Measurements from ENCODE around the gene GABRB1. TPM values are rescaled to one million over a fixed set of nuclear protein-coding genes. Genes with fewer than 3 reads are reported as not detected.

Gene GABRB1
- total and polyA plus RNA-seq, 8 donors: 0.16 TPM; not detected in 7

DNA sequence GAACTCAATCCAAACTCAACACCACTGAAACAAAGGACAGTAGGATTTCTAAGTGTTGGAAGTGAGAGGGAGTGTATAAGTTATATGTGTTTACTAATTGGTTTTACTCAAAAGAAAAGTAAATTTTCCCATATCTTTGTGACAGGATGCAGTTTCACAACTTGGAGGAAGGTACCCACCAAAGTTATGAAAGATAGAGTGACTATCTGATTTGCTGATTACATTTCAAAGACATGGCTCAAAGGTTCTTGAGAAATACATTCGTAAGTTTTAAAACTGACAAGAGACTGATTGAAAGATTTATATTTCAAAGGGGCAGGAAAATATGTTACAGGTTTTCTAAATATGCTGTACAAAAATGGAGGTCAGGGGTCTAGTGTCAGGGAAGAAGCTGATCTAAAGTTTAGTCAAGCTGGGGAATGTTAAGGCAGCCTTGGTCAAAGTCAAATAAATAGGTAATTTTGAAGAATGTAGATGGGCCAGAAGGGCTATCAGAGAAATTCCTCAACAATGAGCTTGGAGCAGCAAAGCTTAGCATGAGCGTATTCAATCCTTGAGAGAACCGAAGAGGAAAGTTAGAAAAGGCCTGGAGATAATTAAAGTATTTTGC is 441.9 kb downstream of the GABRB1 start:
- DNase-seq: no peak
- TF ChIP-seq CTCF (IDR thresholded peaks at IDR 0.05): no peak
- FAIRE-seq: no peak
- H3K4me3 ChIP-seq: no peak overlapping the region
- no peak overlapping the region for H3K27ac ChIP-seq
- 87 to 93% methylated on average over 3 of the region's 3 CpGs for WGBS, 2 donors
- no peaks in the 10 kb centered on the region for H3K4me1 ChIP-seq
- ATAC-seq: no peak
- intact Hi-C loops (cut with DNase I): no loop called here
- H3K27me3 ChIP-seq: no peaks in the 10 kb centered on the region
- no peaks in the 10 kb centered on the region for H3K36me3 ChIP-seq
- H3K9me3 ChIP-seq: no peaks in the 10 kb centered on the region

DNA sequence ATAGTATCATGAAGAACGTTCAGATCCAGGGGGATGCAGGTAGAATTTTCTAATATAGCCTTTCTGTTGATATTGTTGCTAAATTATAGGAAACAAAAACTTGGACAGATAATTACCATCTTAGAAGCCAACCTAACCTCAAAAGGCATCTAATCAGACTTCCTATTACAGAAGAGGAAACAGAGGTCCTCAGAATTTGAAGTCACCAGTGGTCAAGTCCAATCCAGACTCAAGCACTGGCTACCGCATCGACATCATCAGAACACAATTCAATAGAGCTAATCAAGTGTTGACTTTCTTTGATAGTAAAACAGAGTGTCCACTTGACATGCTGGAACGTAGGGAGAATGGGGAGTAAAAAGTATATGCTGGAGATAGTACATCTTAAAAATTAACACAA is 443.4 kb downstream of the GABRB1 start:
- ATAC-seq (no peak), DNase-seq (no peak), FAIRE-seq (no peak)
- no peak overlapping the region for H3K4me3 ChIP-seq
- intact Hi-C loops (cut with DNase I): no loop called here
- no peaks in the 10 kb centered on the region for H3K27me3 ChIP-seq
- H3K9me3 ChIP-seq: no peaks in the 10 kb centered on the region
- no peaks in the 10 kb centered on the region for H3K4me1 ChIP-seq
- H3K36me3 ChIP-seq: no peaks in the 10 kb centered on the region
- no peak overlapping the region for H3K27ac ChIP-seq
- WGBS, 2 donors: 56 to 66% methylated on average over 4 of the region's 4 CpGs
- TF ChIP-seq CTCF (IDR thresholded peaks at IDR 0.05): no peak

- no peak for TF ChIP-seq CTCF (IDR thresholded peaks at IDR 0.05)
- Histone ChIP-seq H3K27me3 (no peaks in the 10 kb centered on the region), H3K4me1 (no peaks in the 10 kb centered on the region), H3K36me3 (no peaks in the 10 kb centered on the region), H3K4me3 (no peak overlapping the region), H3K27ac (no peak overlapping the region), H3K9me3 (no peaks in the 10 kb centered on the region)
- FAIRE-seq (no peak), DNase-seq (no peak), ATAC-seq (peak in 1 of 4 donors; percentile 29)
- intact Hi-C loops (cut with DNase I): no loop called here
- 58 to 70% methylated on average over 1 of the region's 1 CpG for WGBS, 2 donors
Observed at GRCh38 chr4:47475411-47475810, 444.0 kb downstream of the GABRB1 start.

Other genes starting within 250 kb of the GABRB1 start
- gene COX7B2, start 122.3 kb upstream of the GABRB1 start, total RNA-seq: not detected
- gene COX7B2, start 122.3 kb upstream of the GABRB1 start, polyA plus RNA-seq: not detected
- gene GABRA4, start 38.0 kb upstream of the GABRB1 start, total RNA-seq: under 1 TPM in 3 of 6 donors, not detected in 3; 0.03 to 0.14 (median 0.05) TPM
- under 1 TPM in 1 of 2 donors, not detected in 1; 0.07 TPM for gene GABRA4, start 38.0 kb upstream of the GABRB1 start, polyA plus RNA-seq